Gastroesophageal sphincter (tissue), 3 donors: ENCODE results near the gene TMPRSS3.

Experiments
- CTCF ChIP-seq, 4 experiments: fragments of 200-600 bp in 2 of 4; fragments of 450-650 bp in 2 of 4; sonication (generic) in 1 of 4; IDR thresholded peaks; one replicate each; pipeline ENCODE4 v1.5.1; 2017 to 2019; ENCODE audit warnings: antibody characterized with exemption in 4 of 4, mild to moderate bottlenecking in 2 of 4, moderate library complexity in 2 of 4
- EP300 ChIP-seq: sonication (generic); formaldehyde crosslinking; IDR thresholded peaks from one replicate; pipeline ENCODE4 v1.6.1; 2017; ENCODE audit warnings: antibody characterized with exemption, mild to moderate bottlenecking
- POLR2A ChIP-seq, 2 donors: fragments of 450-650 bp; IDR thresholded peaks; one replicate each; pipeline ENCODE4 v1.6.1; 2017; ENCODE audit warnings: antibody characterized with exemption in 2 of 2, mild to moderate bottlenecking in 2 of 2, moderate library complexity in 1 of 2
- POLR2AphosphoS5 ChIP-seq: sonication (generic); formaldehyde crosslinking; IDR thresholded peaks from one replicate; pipeline ENCODE4 v1.6.1; 2017; ENCODE audit warnings: antibody characterized with exemption

- TF ChIP-seq POLR2A (IDR thresholded peaks at IDR 0.05) (no peak), CTCF (IDR thresholded peaks at IDR 0.05) (no peak), EP300 (no peak), POLR2AphosphoS5 (no peak)
Measured at GRCh38 chr21:42406866-42407265, 11.0 kb upstream of the TMPRSS3 start.
